CD8-positive, alpha-beta memory T cell (primary cell): Measurements from ENCODE around the gene ALG10B. TPM values are rescaled to one million over a fixed set of nuclear protein-coding genes. Genes with fewer than 3 reads are reported as not detected.

Source experiments
- CTCF ChIA-PET: fragments of 350-600 bp; sonication (Branson Sonifier 250); formaldehyde crosslinking; loops from one replicate; lab custom pipeline; 2021; ENCODE audit warnings: antibody characterized with exemption; lab: Charles Lee
- POLR2A ChIA-PET: fragments of 350-600 bp; sonication (Branson Sonifier 250); formaldehyde crosslinking; loops from one replicate; lab custom pipeline; 2021; ENCODE audit warnings: antibody characterized with exemption; lab: Charles Lee
- DNase-seq, 5 donors: peaks; one replicate each; pipeline versions ENCODE4 v3.0.0 to v3.0.0-alpha.2; 2020 to 2022; ENCODE audit warnings: mixed read lengths in 1 of 5
- H3K27ac ChIP-seq: one replicate; pipeline ENCODE4 v1.7.0; 2013; ENCODE audit warnings: low read depth, mild to moderate bottlenecking, low read length, moderate library complexity
- H3K27me3 ChIP-seq: 2 replicates; pipeline ENCODE4 v1.7.0; 2013; ENCODE audit warnings: low read length, mild to moderate bottlenecking; ENCODE audit not compliant: insufficient read depth, poor library complexity, severe bottlenecking
- H3K36me3 ChIP-seq: 2 replicates; pipeline ENCODE4 v1.7.0; 2013; ENCODE audit warnings: mild to moderate bottlenecking, low read length, moderate library complexity; ENCODE audit not compliant: insufficient read depth
- H3K4me1 ChIP-seq: 2 replicates; pipeline ENCODE4 v1.7.0; 2013; ENCODE audit warnings: mild to moderate bottlenecking, low read length, moderate library complexity; ENCODE audit not compliant: insufficient read depth
- H3K4me3 ChIP-seq: 2 replicates; pipeline ENCODE4 v1.7.0; 2013; ENCODE audit warnings: mild to moderate bottlenecking, low read length
- H3K9me3 ChIP-seq: 2 replicates; pipeline ENCODE4 v1.7.0; 2013; ENCODE audit warnings: mild to moderate bottlenecking, low read length
- H3K27ac Mint-ChIP-seq, 8 donors: one replicate each; pipeline ENCODE4 v1.8.0; 2020 to 2021; ENCODE audit warnings: mixed read lengths in 8 of 8, mild to moderate bottlenecking in 6 of 8, inconsistent platforms in 3 of 8, moderate library complexity in 3 of 8
- H3K27me3 Mint-ChIP-seq, 2 donors: one replicate each; pipeline ENCODE4 v1.8.0; 2020 to 2021; ENCODE audit warnings: mixed read lengths in 2 of 2, mild to moderate bottlenecking in 1 of 2, moderate library complexity in 1 of 2
- H3K36me3 Mint-ChIP-seq, 3 donors: one replicate each; pipeline ENCODE4 v1.8.0; 2020 to 2021; ENCODE audit warnings: mixed read lengths in 3 of 3, inconsistent platforms in 1 of 3, mild to moderate bottlenecking in 1 of 3
- H3K4me1 Mint-ChIP-seq, 3 donors: one replicate each; pipeline ENCODE4 v1.8.0; 2020 to 2021; ENCODE audit warnings: mixed read lengths in 3 of 3, inconsistent platforms in 1 of 3, mild to moderate bottlenecking in 1 of 3
- H3K4me3 Mint-ChIP-seq, 7 donors: one replicate each; pipeline ENCODE4 v1.8.0; 2020 to 2021; ENCODE audit warnings: mixed read lengths in 7 of 7, mild to moderate bottlenecking in 6 of 7, moderate library complexity in 4 of 7, inconsistent platforms in 2 of 7
- H3K9me3 Mint-ChIP-seq, 5 donors: one replicate each; pipeline ENCODE4 v1.8.0; 2020 to 2022; ENCODE audit warnings: mixed read lengths in 5 of 5, mild to moderate bottlenecking in 3 of 5, moderate library complexity in 2 of 5, inconsistent platforms in 1 of 5
- polyA plus RNA-seq: library from polyadenylated mRNA; unstranded; fragments of 300-500 nt; fragmentation: Illumina TruSeq; gene quantifications from one replicate; pipeline ENCODE4 v1.2.3, GENCODE V29; 2021
- total RNA-seq, 2 experiments: library from RNA; stranded (reverse); gene quantifications; one replicate each; pipeline ENCODE4 v1.2.3, GENCODE V29; 2021

Gene ALG10B, protein sequence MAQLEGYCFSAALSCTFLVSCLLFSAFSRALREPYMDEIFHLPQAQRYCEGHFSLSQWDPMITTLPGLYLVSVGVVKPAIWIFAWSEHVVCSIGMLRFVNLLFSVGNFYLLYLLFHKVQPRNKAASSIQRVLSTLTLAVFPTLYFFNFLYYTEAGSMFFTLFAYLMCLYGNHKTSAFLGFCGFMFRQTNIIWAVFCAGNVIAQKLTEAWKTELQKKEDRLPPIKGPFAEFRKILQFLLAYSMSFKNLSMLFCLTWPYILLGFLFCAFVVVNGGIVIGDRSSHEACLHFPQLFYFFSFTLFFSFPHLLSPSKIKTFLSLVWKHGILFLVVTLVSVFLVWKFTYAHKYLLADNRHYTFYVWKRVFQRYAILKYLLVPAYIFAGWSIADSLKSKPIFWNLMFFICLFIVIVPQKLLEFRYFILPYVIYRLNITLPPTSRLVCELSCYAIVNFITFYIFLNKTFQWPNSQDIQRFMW
- 10 to 100 TPM in 1 of 2 experiments, 1 to 10 TPM in 1; 9.1 to 10.1 TPM for total RNA-seq
- 1.0 TPM for polyA plus RNA-seq

DNA sequence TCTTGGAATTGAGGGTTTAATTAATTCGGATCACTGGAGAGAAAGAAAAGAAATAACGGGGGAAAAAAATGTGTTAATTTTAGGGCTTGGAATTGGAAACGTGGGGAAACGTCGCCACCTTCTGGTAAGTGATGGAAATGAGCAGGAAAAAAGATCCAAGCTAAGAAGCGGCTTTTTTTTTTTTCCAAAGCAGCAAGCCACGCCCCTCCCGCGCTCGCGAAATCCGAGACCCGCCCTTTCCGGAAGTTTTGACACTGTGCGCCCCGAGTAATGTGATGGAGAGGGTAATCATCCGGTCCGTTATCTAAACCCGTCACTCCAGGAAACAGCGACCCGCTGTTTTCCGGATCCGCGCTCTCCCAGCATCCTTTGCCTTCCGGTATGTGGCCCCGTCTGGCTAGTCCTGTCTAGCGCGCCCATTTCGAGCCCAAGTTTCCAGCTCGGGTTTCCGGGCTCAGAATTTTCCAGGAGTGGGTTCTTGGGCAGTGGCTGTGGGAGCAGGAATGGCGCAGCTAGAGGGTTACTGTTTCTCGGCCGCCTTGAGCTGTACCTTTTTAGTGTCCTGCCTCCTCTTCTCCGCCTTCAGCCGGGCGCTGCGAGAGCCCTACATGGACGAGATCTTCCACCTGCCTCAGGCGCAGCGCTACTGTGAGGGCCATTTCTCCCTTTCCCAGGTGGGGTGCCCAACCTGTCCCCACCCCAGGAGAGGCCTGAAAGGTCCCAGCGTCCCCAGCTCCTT is at the start of gene ALG10B:
TSS of gene ALG10B (plus strand) at position 384 of the 739 bp plus-strand sequence. CDS start at position 504, 120 bp downstream.
- ChIA-PET CTCF (interaction anchor here (0.9 to 2.8 kb wide), 7 partner anchors 11 to 185 kb away, joined by 3 to 10 read pairs (median 3); no protein-coding TSS in a partner anchor), POLR2A (interaction anchor here (0.7 kb wide), 1 partner anchor 10 kb away, joined by 4 read pairs; no protein-coding TSS in a partner anchor)
- Mint-ChIP-seq H3K36me3 (peaks cover 0 to 15% (median 4%) of the 10 kb centered on the region in 3 donors), H3K27ac (peak within 1 kb of the TSS; percentile 91 to 100 (median 98)), H3K9me3 (no peaks in the 10 kb centered on the region), H3K4me1 (peaks cover 27 to 40% (median 31%) of the 10 kb centered on the region in 3 donors), H3K27me3 (no peaks in the 10 kb centered on the region), H3K4me3 (peak within 1 kb of the TSS; percentile 91 to 96 (median 93))
- H3K4me3 ChIP-seq, result peak within 1 kb of the TSS; percentile 83
- peaks cover 15% of the 10 kb centered on the region for H3K4me1 ChIP-seq
- no peaks in the 10 kb centered on the region for H3K27me3 ChIP-seq
- DNase-seq, result peak; percentile 85 to 95 (median 91)
- no peaks in the 10 kb centered on the region for H3K36me3 ChIP-seq
- no peaks in the 10 kb centered on the region for H3K9me3 ChIP-seq
- peak within 1 kb of the TSS; percentile 81 for H3K27ac ChIP-seq

DNA sequence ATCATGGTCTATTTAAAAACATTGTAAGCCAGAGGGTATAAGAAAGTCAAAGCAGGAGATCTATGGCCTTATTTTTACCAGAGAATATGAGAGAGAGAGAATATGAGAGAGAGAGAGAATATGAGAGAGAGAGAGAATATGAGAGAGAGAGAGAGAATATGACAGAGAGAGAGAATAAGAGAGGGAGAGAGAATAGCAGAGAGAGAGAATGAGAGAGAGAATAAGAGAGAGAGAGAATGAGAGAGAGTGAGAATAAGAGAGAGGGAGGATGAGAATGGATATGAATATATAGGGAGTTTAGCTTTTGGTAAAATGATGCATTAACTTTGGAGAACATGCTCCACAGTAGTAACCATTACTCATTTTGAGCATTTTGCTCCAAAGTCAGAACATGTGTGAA is 48.0 kb upstream of the ALG10B start:
- Histone ChIP-seq H3K4me1 (no peaks in the 10 kb centered on the region), H3K27ac (no peak overlapping the region), H3K27me3 (no peaks in the 10 kb centered on the region), H3K36me3 (no peaks in the 10 kb centered on the region), H3K9me3 (no peaks in the 10 kb centered on the region), H3K4me3 (no peak overlapping the region)
- H3K9me3 Mint-ChIP-seq, result no peaks in the 10 kb centered on the region
- no peak for DNase-seq
- no peaks in the 10 kb centered on the region for H3K4me1 Mint-ChIP-seq
- ChIA-PET CTCF (no interaction called here), POLR2A (no interaction called here)
- H3K27ac Mint-ChIP-seq, result no peak overlapping the region
- no peak overlapping the region for H3K4me3 Mint-ChIP-seq
- H3K27me3 Mint-ChIP-seq, result peaks cover 0 to 6% of the 10 kb centered on the region in 2 donors
- no peaks in the 10 kb centered on the region for H3K36me3 Mint-ChIP-seq

DNA sequence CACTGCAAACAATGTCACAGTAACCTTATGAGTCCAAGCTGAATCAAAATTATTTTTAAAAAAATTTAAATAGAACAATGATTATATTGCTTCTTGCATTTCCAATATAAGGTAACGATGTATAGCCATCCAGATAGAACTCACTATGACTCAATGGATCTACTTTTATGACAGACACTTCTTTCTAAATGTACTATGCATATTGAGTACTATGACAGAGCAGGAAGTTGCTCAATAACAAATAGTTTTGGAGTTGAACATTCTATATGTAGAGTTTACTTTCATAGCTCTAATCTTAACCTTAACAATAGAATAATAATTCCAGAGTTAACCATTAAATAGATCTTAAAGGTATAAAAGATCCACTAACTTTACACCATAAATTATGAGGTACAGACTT is 46.7 kb upstream of the ALG10B start:
- no peaks in the 10 kb centered on the region for H3K36me3 ChIP-seq
- no peak overlapping the region for H3K4me3 ChIP-seq
- no peak for DNase-seq
- no peaks in the 10 kb centered on the region for H3K9me3 ChIP-seq
- ChIA-PET POLR2A (no interaction called here), CTCF (no interaction called here)
- no peaks in the 10 kb centered on the region for H3K27me3 ChIP-seq
- H3K27ac Mint-ChIP-seq, result no peak overlapping the region
- peaks cover 0 to 6% of the 10 kb centered on the region in 2 donors for H3K27me3 Mint-ChIP-seq
- H3K4me3 Mint-ChIP-seq, result no peak overlapping the region
- no peak overlapping the region for H3K27ac ChIP-seq
- H3K9me3 Mint-ChIP-seq, result peaks cover 0 to 2% (median 0%) of the 10 kb centered on the region in 5 donors
- H3K4me1 ChIP-seq, result no peaks in the 10 kb centered on the region
- H3K36me3 Mint-ChIP-seq, result no peaks in the 10 kb centered on the region
- no peaks in the 10 kb centered on the region for H3K4me1 Mint-ChIP-seq

DNA sequence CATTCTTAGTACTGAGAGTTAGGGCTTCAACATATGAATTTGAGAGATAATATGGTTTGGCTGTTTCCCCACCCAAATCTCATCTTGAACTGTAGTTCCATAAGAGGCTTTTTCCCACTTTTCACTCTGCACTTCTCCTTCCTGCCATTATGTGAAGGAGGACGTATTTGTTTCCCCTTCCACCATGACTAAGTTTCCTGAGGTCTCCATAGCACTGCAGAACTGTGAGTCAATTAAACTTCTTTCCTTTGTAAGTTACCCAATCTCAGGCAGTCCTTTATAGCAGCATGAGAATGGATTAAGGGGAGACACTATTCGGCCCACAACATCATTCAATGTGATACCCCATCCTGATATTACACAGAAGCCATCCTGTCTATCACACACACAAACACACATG is 36.8 kb upstream of the ALG10B start:
- Mint-ChIP-seq H3K36me3 (no peaks in the 10 kb centered on the region), H3K4me3 (peak overlapping the region in 1 of 7 donors; percentile 9), H3K9me3 (peaks cover 0 to 3% (median 0%) of the 10 kb centered on the region in 5 donors), H3K27ac (no peak overlapping the region), H3K27me3 (peaks cover 2 to 18% of the 10 kb centered on the region in 2 donors), H3K4me1 (no peaks in the 10 kb centered on the region)
- POLR2A ChIA-PET, result no interaction called here
- H3K4me1 ChIP-seq, result no peaks in the 10 kb centered on the region
- H3K36me3 ChIP-seq, result no peaks in the 10 kb centered on the region
- no peaks in the 10 kb centered on the region for H3K27me3 ChIP-seq
- H3K27ac ChIP-seq, result no peak overlapping the region
- H3K4me3 ChIP-seq, result no peak overlapping the region
- no peaks in the 10 kb centered on the region for H3K9me3 ChIP-seq
- CTCF ChIA-PET, result no interaction called here
- no peak for DNase-seq

DNA sequence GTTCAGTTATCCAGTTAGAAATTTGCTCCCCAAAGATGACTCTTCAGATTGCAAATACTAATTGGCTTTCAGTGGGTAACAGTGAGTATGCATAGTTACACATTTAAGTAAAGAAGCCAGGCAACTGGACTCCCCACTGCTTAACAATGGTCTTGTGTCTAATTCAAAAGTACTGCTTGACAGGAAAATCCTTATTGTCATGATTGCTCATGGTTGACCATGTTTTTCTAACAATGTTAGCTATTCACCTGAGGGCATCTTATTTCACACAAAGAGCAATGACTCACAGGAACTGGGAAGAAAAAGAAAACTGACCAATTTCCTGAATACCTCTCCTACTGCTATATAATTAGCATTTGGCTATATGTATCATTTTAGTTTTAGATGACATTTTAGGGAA is 33.7 kb upstream of the ALG10B start:
- no peaks in the 10 kb centered on the region for H3K9me3 ChIP-seq
- CTCF ChIA-PET, result interaction anchor here (1.2 kb wide), 1 partner anchor 34 kb away, joined by 3 read pairs; the partner anchor contains the start of gene ALG10B
- peaks cover 0 to 3% (median 0%) of the 10 kb centered on the region in 5 donors for H3K9me3 Mint-ChIP-seq

DNA sequence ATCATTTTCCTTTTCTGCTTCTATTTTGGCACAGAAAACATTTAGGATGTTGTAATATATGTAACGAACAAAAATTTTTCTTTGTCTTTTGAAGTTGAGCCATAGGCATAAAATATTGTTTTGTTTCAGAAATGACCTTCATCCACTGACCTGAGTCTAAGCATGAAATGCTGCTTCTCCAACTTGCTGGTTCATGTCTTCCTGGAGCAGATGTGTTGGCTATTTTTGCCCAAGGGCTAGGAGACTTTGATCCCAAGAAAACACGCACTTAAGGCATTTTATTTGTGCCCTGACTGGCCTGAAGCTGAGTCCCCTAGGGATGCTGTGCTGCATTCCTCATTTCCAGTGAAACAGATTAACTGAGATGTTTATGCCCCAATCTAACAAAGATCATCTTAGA is 27.2 kb upstream of the ALG10B start:
- Histone ChIP-seq H3K27me3 (no peaks in the 10 kb centered on the region), H3K27ac (no peak overlapping the region), H3K9me3 (no peaks in the 10 kb centered on the region), H3K4me1 (no peaks in the 10 kb centered on the region), H3K36me3 (no peaks in the 10 kb centered on the region), H3K4me3 (no peak overlapping the region)
- H3K4me1 Mint-ChIP-seq, result no peaks in the 10 kb centered on the region
- H3K27ac Mint-ChIP-seq, result no peak overlapping the region
- H3K9me3 Mint-ChIP-seq, result peaks cover 0 to 4% (median 0%) of the 10 kb centered on the region in 5 donors
- DNase-seq, result no peak
- H3K27me3 Mint-ChIP-seq, result peaks cover 1 to 7% of the 10 kb centered on the region in 2 donors
- ChIA-PET POLR2A (no interaction called here), CTCF (no interaction called here)
- H3K4me3 Mint-ChIP-seq, result no peak overlapping the region
- no peaks in the 10 kb centered on the region for H3K36me3 Mint-ChIP-seq

More for the DNA sequence above, 33.7 kb upstream of the ALG10B start:
- no peak overlapping the region for H3K27ac ChIP-seq
- no peak for DNase-seq
- H3K4me3 Mint-ChIP-seq, result no peak overlapping the region
- POLR2A ChIA-PET, result no interaction called here
- H3K27me3 Mint-ChIP-seq, result peaks cover 2 to 18% of the 10 kb centered on the region in 2 donors
- H3K27me3 ChIP-seq, result no peaks in the 10 kb centered on the region
- no peaks in the 10 kb centered on the region for H3K36me3 Mint-ChIP-seq
- H3K4me1 Mint-ChIP-seq, result no peaks in the 10 kb centered on the region
- H3K36me3 ChIP-seq, result no peaks in the 10 kb centered on the region
- no peak overlapping the region for H3K27ac Mint-ChIP-seq
- no peak overlapping the region for H3K4me3 ChIP-seq
- no peaks in the 10 kb centered on the region for H3K4me1 ChIP-seq

DNA sequence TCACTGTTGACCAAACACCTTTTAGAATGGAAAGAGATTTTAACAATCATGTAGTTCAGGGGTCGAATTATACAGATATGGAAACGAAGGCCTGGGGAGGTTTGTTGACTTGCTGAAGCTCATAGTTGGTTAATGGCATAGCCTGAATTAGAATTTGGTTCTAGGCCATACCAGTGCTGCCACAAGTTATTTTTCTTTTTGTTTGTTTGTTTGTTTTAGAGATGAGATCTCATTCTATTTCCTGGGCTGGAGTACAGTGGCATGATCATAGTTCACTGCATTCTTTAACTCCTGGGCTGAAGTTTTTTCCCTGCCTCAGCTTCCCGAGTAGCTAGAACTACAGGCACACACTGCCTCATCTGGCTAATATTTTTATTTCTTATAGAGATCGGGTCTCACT is 25.4 kb upstream of the ALG10B start:
- H3K27ac Mint-ChIP-seq, result no peak overlapping the region
- no peak for DNase-seq
- no peak overlapping the region for H3K27ac ChIP-seq
- H3K4me1 Mint-ChIP-seq, result no peaks in the 10 kb centered on the region
- CTCF ChIA-PET, result no interaction called here
- no peaks in the 10 kb centered on the region for H3K9me3 ChIP-seq
- no peak overlapping the region for H3K4me3 ChIP-seq
- H3K4me3 Mint-ChIP-seq, result no peak overlapping the region
- POLR2A ChIA-PET, result no interaction called here
- H3K27me3 Mint-ChIP-seq, result peaks cover 4 to 17% of the 10 kb centered on the region in 2 donors
- no peaks in the 10 kb centered on the region for H3K4me1 ChIP-seq
- H3K27me3 ChIP-seq, result no peaks in the 10 kb centered on the region
- H3K36me3 ChIP-seq, result no peaks in the 10 kb centered on the region
- H3K9me3 Mint-ChIP-seq, result peaks cover 0 to 4% (median 0%) of the 10 kb centered on the region in 5 donors
- H3K36me3 Mint-ChIP-seq, result no peaks in the 10 kb centered on the region
